DND-41 (cell line): Measurements from ENCODE around the gene BRD1.
A peak's percentile ranks its signal among the peaks of the same experiment; 100 is the strongest.

Experiments
- ATAC-seq: fragments of 200-7000 bp; cut with Tn5 transposase; 3 replicates; pipeline ENCODE4 v1.9.1; 2021; ENCODE audit warnings: low read depth; ENCODE audit not compliant: insufficient read depth
- DNase-seq: peaks from one replicate; pipeline ENCODE4 v3.0.0-alpha.2; 2020
- H2AFZ ChIP-seq: 2 replicates; pipeline ENCODE4 v1.6.0; 2012; ENCODE audit warnings: low read depth, low read length
- H3K27ac ChIP-seq: 2 replicates; pipeline ENCODE4 v1.5.1; 2012; ENCODE audit warnings: low read length, inconsistent platforms
- H3K27me3 ChIP-seq: fragments of 200-600 bp; sonication (generic); 2 replicates; pipeline ENCODE4 v1.6.0; 2012; ENCODE audit warnings: low read length, mild to moderate bottlenecking, inconsistent platforms; ENCODE audit not compliant: insufficient read depth, poor library complexity
- H3K36me3 ChIP-seq: 2 replicates; pipeline ENCODE4 v1.5.1; 2012; ENCODE audit warnings: low read length, inconsistent platforms; ENCODE audit not compliant: insufficient read depth
- H3K4me1 ChIP-seq: 2 replicates; pipeline ENCODE4 v1.5.1; 2012; ENCODE audit warnings: mild to moderate bottlenecking, low read length; ENCODE audit not compliant: insufficient read depth
- H3K4me2 ChIP-seq: 2 replicates; pipeline ENCODE4 v1.6.0; 2012; ENCODE audit warnings: mild to moderate bottlenecking, moderate library complexity, low read length, inconsistent platforms; ENCODE audit not compliant: insufficient read depth
- H3K4me3 ChIP-seq, 2 experiments: fragments of 200-600 bp in 1 of 2; shearing (Covaris generic) in 1 of 2; 2 replicates each; pipeline ENCODE4 v1.5.1; 2012 to 2016; ENCODE audit warnings: inconsistent platforms in 2 of 2, low read length in 2 of 2, mild to moderate bottlenecking in 2 of 2, low read depth in 1 of 2, moderate library complexity in 1 of 2
- H3K79me2 ChIP-seq: 2 replicates; pipeline ENCODE4 v1.6.0; 2012; ENCODE audit warnings: low read length, inconsistent platforms; ENCODE audit not compliant: insufficient read depth
- H3K9ac ChIP-seq: 2 replicates; pipeline ENCODE4 v1.6.0; 2012; ENCODE audit warnings: low read depth, mild to moderate bottlenecking, inconsistent platforms, low read length, moderate library complexity
- H3K9me3 ChIP-seq: 2 replicates; pipeline ENCODE4 v1.5.1; 2012; ENCODE audit warnings: low read length, moderate library complexity, mild to moderate bottlenecking, inconsistent platforms; ENCODE audit not compliant: insufficient read depth, severe bottlenecking
- H4K20me1 ChIP-seq: 2 replicates; pipeline ENCODE4 v1.6.0; 2012; ENCODE audit warnings: low read length; ENCODE audit not compliant: insufficient read depth
- EZH2 ChIP-seq: IDR thresholded peaks from 3 replicates; pipeline ENCODE4 v1.6.1; 2012; ENCODE audit warnings: borderline replicate concordance, low read depth, mild to moderate bottlenecking, moderate library complexity, low read length, inconsistent platforms; ENCODE audit not compliant: severe bottlenecking
- TF ChIP-seq, protein P1 (sequence below): IDR thresholded peaks from 2 replicates; pipeline ENCODE4 v1.5.1; 2012; ENCODE audit warnings: borderline replicate concordance, low read length, moderate library complexity, mild to moderate bottlenecking; ENCODE audit not compliant: poor library complexity, severe bottlenecking; ENCODE audit errors: extremely low read depth

BRD1 gene

DNA sequence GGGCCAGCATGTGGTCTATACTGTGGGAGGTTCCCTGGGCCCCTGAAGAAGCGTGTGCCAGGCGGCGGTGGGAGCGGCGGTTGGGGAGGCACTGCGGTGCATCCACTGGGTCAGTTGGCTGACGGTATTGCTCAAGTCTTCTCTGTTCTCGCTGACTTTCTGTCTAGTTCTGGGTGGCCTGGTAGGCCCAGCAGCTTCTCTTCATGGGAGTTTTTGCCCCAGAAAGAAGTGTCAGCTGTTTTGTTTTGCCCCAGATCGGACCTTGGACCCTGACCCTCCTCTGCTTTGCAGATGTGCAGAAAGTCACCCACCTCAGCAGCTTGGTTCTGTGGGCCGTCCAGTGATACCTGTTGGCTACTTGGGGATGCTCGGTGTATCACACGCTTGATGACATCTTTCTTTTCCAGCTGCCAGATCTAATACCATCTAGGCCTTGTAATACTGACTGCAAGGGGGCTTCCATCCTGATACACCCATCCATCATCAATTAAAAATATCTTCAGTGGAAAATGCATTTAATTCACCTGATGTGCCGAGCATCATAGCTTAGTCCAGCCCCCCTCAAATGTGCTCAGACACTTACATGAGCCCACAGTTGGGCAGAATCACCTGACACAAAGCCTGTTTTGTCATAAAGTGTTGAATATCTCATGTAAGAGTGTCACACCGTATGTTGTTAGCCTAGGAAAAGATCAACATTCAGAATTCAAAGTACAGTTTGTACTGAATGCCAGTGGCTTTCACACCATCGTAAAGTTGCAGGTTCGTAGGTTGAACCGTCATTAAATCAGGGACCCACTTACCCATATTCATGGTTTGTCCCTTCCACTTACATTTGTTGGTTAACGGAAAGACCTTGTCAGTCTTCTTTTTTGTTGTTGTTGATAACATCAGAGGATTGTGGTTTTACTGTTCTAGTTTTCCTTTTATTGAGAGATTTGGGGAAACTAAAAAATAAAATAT is 39.9 kb upstream of the BRD1 start:
- Histone ChIP-seq H3K9me3 (peaks cover 8% of the 10 kb centered on the region), H3K9ac (no peak overlapping the region), H3K27me3 (no peaks in the 10 kb centered on the region), H3K4me1 (peaks cover 34% of the 10 kb centered on the region), H4K20me1 (peaks cover 55% of the 10 kb centered on the region), H3K36me3 (peaks cover 10% of the 10 kb centered on the region; the same call in 1 of the 2 replicates), H2AFZ (no peak overlapping the region), H3K4me3 (no peak overlapping the region), H3K79me2 (peaks cover 99% of the 10 kb centered on the region), H3K27ac (peak overlapping the region; percentile 28; the same call in 1 of the 2 replicates), H3K4me2 (no peak overlapping the region)
- ATAC-seq (peak; percentile 47), DNase-seq (no peak)
- TF ChIP-seq EZH2 = no peak
- TF ChIP-seq, protein P1, sequence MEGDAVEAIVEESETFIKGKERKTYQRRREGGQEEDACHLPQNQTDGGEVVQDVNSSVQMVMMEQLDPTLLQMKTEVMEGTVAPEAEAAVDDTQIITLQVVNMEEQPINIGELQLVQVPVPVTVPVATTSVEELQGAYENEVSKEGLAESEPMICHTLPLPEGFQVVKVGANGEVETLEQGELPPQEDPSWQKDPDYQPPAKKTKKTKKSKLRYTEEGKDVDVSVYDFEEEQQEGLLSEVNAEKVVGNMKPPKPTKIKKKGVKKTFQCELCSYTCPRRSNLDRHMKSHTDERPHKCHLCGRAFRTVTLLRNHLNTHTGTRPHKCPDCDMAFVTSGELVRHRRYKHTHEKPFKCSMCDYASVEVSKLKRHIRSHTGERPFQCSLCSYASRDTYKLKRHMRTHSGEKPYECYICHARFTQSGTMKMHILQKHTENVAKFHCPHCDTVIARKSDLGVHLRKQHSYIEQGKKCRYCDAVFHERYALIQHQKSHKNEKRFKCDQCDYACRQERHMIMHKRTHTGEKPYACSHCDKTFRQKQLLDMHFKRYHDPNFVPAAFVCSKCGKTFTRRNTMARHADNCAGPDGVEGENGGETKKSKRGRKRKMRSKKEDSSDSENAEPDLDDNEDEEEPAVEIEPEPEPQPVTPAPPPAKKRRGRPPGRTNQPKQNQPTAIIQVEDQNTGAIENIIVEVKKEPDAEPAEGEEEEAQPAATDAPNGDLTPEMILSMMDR = no peak

DNA sequence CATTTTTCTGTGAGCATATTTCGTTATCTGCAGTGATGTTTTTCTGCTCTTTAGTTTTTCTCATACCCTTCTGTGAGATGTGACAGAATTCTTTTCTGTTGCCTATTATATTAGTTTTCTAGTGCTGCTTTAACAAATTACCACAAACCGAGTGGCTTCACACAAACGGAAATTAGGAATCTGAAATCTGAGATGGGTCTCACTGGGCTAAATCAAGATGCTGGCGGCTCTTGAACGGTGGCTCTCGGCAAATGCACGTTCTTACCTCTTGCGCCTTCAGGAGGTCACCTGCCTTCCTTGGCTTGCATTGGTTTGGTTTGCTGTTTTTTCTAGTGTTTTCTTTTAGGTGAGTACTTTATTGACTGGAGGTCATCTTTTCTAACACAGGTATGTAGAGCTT is 39.0 kb upstream of the BRD1 start:
- Histone ChIP-seq H3K27me3 (no peaks in the 10 kb centered on the region), H3K4me1 (peaks cover 34% of the 10 kb centered on the region), H3K79me2 (peaks cover 99% of the 10 kb centered on the region), H3K9ac (no peak overlapping the region), H3K36me3 (peaks cover 10% of the 10 kb centered on the region; the same call in 1 of the 2 replicates), H2AFZ (no peak overlapping the region), H3K4me3 (no peak overlapping the region), H3K27ac (no peak overlapping the region), H3K9me3 (peaks cover 8% of the 10 kb centered on the region), H3K4me2 (no peak overlapping the region), H4K20me1 (peaks cover 57% of the 10 kb centered on the region)
- TF ChIP-seq, protein P1 = no peak
- TF ChIP-seq EZH2 = no peak
- DNase-seq (no peak), ATAC-seq (no peak)

DNA sequence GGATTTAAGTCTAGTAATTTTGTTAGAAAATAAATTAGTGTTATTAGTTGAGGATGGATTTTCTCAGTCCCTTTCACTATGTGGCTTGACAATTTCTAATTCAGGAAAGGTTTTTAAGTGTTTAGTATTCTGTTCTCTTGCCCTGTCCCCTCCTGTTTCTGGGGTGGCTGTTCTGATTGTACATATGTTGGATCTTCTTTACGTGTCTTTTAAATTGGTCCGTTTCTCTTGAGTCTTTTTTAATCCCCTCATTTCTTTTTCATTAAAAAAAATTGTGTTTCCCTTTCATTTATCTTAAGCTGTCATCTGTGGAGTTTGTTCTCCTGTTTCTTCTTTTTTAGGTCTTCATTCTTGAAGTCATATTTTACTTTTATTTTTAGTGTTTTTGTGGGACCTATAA is 38.5 kb upstream of the BRD1 start:
- H3K36me3 ChIP-seq = peaks cover 10% of the 10 kb centered on the region; the same call in 1 of the 2 replicates
- no peak overlapping the region for H3K4me2 ChIP-seq
- no peak overlapping the region for H3K27ac ChIP-seq
- H4K20me1 ChIP-seq = peaks cover 57% of the 10 kb centered on the region
- H3K27me3 ChIP-seq = no peaks in the 10 kb centered on the region
- H3K4me3 ChIP-seq = no peak overlapping the region
- no peak for DNase-seq
- peaks cover 8% of the 10 kb centered on the region for H3K9me3 ChIP-seq
- ATAC-seq = no peak
- TF ChIP-seq, protein P1 = no peak
- no peak for TF ChIP-seq EZH2
- H3K79me2 ChIP-seq = peaks cover 99% of the 10 kb centered on the region
- no peak overlapping the region for H3K9ac ChIP-seq
- peaks cover 34% of the 10 kb centered on the region for H3K4me1 ChIP-seq
- H2AFZ ChIP-seq = no peak overlapping the region
